MCF 10A (cell line): ENCODE measurements around the gene LCE1A. TPM values are rescaled to one million over a fixed set of nuclear protein-coding genes. Genes with fewer than 3 reads are reported as not detected.

ENCODE experiments used
- BruUV-seq: library from RNA; stranded (reverse); fragments of 400-500 nt; replicated peaks from 2 replicates; lab custom pipeline; 2021; lab: Mats Ljungman, UMichigan
- CTCF ChIA-PET: fragments of 300-600 bp; sonication (Branson Sonifier 250); formaldehyde crosslinking; extraction: SDS; loops from one replicate; lab custom pipeline; 2021; ENCODE audit warnings: antibody characterized with exemption, inconsistent platforms; lab: Yijun Ruan, JAX
- POLR2A ChIA-PET: fragments of 300-600, 350-650 bp; sonication (Branson Sonifier 250); formaldehyde crosslinking; extraction: SDS; loops from one replicate; lab custom pipeline; 2020; ENCODE audit warnings: antibody characterized with exemption, inconsistent platforms; lab: Yijun Ruan, JAX
- DNase-seq: peaks from one replicate; pipeline ENCODE4 v3.0.0-alpha.2; 2018; ENCODE audit not compliant: unreplicated experiment
- H3K27ac Mint-ChIP-seq: one replicate; pipeline ENCODE4 v1.8.0; 2022; ENCODE audit warnings: mild to moderate bottlenecking, low read depth, mixed read lengths; ENCODE audit not compliant: unreplicated experiment
- H3K27me3 Mint-ChIP-seq: one replicate; pipeline ENCODE4 v1.8.0; 2022; ENCODE audit warnings: mixed read lengths; ENCODE audit not compliant: insufficient read depth, unreplicated experiment
- H3K36me3 Mint-ChIP-seq: one replicate; pipeline ENCODE4 v1.8.0; 2022; ENCODE audit warnings: mild to moderate bottlenecking, moderate library complexity, mixed read lengths; ENCODE audit not compliant: insufficient read depth, unreplicated experiment
- H3K4me1 Mint-ChIP-seq: one replicate; pipeline ENCODE4 v1.8.0; 2022; ENCODE audit warnings: mixed read lengths; ENCODE audit not compliant: insufficient read depth, unreplicated experiment
- H3K4me3 Mint-ChIP-seq: one replicate; pipeline ENCODE4 v1.8.0; 2022; ENCODE audit warnings: mild to moderate bottlenecking, moderate library complexity, mixed read lengths; ENCODE audit not compliant: unreplicated experiment
- H3K9me3 Mint-ChIP-seq: one replicate; pipeline ENCODE4 v1.8.0; 2022; ENCODE audit warnings: mixed read lengths; ENCODE audit not compliant: unreplicated experiment
- intact Hi-C: fragments of 100-400 bp; cut with micrococcal nuclease; formaldehyde crosslinking; loops from 2 replicates; pipeline ENCODE4 v1.14.1; 2022
- total RNA-seq: library from RNA; stranded (reverse); gene quantifications from 2 replicates; pipeline ENCODE4 v1.2.3, GENCODE V29; 2022
- TF ChIP-seq, protein P1 (sequence below): fragments of 200-600 bp; IDR thresholded peaks from one replicate; pipeline ENCODE4 v1.8.0; 2022; ENCODE audit warnings: antibody characterized with exemption, mild to moderate bottlenecking; ENCODE audit not compliant: unreplicated experiment

The LCE1A gene
- total RNA-seq, 1 experiment from 2014 or later = not detected

DNA sequence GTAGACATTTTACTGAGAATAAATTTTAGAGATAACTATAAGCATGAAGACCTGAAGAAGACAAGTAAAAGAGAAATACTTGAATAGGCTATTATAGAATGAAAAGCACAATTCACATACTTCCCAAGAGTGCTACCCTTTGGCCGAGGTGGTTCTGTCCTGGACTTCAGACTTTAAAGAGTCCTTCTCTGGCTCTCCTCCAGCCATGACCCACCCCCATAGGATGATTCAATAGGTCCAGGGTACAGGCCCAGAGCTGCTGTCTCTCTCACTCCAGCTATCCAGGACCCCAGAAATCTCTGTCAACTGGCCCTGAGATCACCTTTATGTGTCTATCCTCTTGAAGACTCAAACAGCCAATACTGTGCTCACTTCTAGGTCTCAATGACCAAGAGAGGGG is 49.6 kb downstream of the LCE1A start:
- ChIA-PET POLR2A (interaction anchor here (1.6 kb wide), 1 partner anchor 223 kb away, joined by 4 read pairs; no protein-coding TSS in a partner anchor), CTCF (interaction anchor here (1.0 to 13.2 kb wide), 3 partner anchors 25 to 319 kb away, joined by 3 to 479 read pairs (median 4); partner anchors contain the start of gene LELP1)
- intact Hi-C loops = loop anchor here (10.0 kb wide), 1 partner anchor 408 kb away; no protein-coding TSS in a partner anchor
- Mint-ChIP-seq H3K4me1 (peaks cover 23% of the 10 kb centered on the region), H3K4me3 (no peak overlapping the region), H3K27me3 (no peaks in the 10 kb centered on the region), H3K9me3 (no peaks in the 10 kb centered on the region), H3K36me3 (no peaks in the 10 kb centered on the region), H3K27ac (no peak overlapping the region)
- no TSS peak for BruUV-seq
- TF ChIP-seq, protein P1, sequence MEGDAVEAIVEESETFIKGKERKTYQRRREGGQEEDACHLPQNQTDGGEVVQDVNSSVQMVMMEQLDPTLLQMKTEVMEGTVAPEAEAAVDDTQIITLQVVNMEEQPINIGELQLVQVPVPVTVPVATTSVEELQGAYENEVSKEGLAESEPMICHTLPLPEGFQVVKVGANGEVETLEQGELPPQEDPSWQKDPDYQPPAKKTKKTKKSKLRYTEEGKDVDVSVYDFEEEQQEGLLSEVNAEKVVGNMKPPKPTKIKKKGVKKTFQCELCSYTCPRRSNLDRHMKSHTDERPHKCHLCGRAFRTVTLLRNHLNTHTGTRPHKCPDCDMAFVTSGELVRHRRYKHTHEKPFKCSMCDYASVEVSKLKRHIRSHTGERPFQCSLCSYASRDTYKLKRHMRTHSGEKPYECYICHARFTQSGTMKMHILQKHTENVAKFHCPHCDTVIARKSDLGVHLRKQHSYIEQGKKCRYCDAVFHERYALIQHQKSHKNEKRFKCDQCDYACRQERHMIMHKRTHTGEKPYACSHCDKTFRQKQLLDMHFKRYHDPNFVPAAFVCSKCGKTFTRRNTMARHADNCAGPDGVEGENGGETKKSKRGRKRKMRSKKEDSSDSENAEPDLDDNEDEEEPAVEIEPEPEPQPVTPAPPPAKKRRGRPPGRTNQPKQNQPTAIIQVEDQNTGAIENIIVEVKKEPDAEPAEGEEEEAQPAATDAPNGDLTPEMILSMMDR = no peak
- DNase-seq = no peak

Other genes with a start within 250 kb of the LCE1A start
- gene LCE3D, start 247.0 kb upstream of the LCE1A start, total RNA-seq = 0.75 TPM in 1 of 2 replicates, not detected in the other
- gene LCE3C, start 227.2 kb upstream of the LCE1A start, total RNA-seq = not detected in 2 replicates
- not detected in 2 replicates for gene LCE3B, start 213.7 kb upstream of the LCE1A start, total RNA-seq
- gene LCE3A, start 204.4 kb upstream of the LCE1A start, total RNA-seq = not detected in 2 replicates
- not detected in 2 replicates for gene LCE2D, start 164.1 kb upstream of the LCE1A start, total RNA-seq
- gene LCE2C, start 152.2 kb upstream of the LCE1A start, total RNA-seq = not detected in 2 replicates
- gene LCE2B, start 141.3 kb upstream of the LCE1A start, total RNA-seq = not detected in 2 replicates
- not detected in 2 replicates for gene LCE2A, start 129.1 kb upstream of the LCE1A start, total RNA-seq
- gene LCE4A, start 119.3 kb upstream of the LCE1A start, total RNA-seq = not detected in 2 replicates
- 0.12 and 0.25 TPM in 2 replicates for gene KPRP, start 69.4 kb upstream of the LCE1A start, total RNA-seq
- not detected in 2 replicates for gene LCE1F, start 52.3 kb upstream of the LCE1A start, total RNA-seq
- gene LCE1E, start 41.2 kb upstream of the LCE1A start, total RNA-seq = 1.3 and 1.9 TPM in 2 replicates
- gene LCE1D, start 30.8 kb upstream of the LCE1A start, total RNA-seq = not detected in 2 replicates
- gene LCE1C, start 20.8 kb upstream of the LCE1A start, total RNA-seq = 1.4 and 1.9 TPM in 2 replicates
- 1.3 and 2.0 TPM in 2 replicates for gene LCE1B, start 15.5 kb upstream of the LCE1A start, total RNA-seq
- not detected in 2 replicates for gene LCE6A, start 15.4 kb downstream of the LCE1A start, total RNA-seq
- gene LCE7A, start 32.5 kb downstream of the LCE1A start, total RNA-seq = not detected in 2 replicates
- not detected in 2 replicates for gene SMCP, start 50.8 kb downstream of the LCE1A start, total RNA-seq
- 0.33 and 0.56 TPM in 2 replicates for gene IVL, start 81.1 kb downstream of the LCE1A start, total RNA-seq
- not detected in 2 replicates for gene SPRR5, start 119.7 kb downstream of the LCE1A start, total RNA-seq
- not detected in 2 replicates for gene SPRR4, start 143.2 kb downstream of the LCE1A start, total RNA-seq
- gene SPRR1A, start 156.6 kb downstream of the LCE1A start, total RNA-seq = not detected in 2 replicates
- not detected in 2 replicates for gene SPRR3, start 174.3 kb downstream of the LCE1A start, total RNA-seq
- 3.5 and 4.0 TPM in 2 replicates for gene SPRR1B, start 203.7 kb downstream of the LCE1A start, total RNA-seq
- 430 and 1,071 TPM in 2 replicates for gene SPRR2D, start 213.6 kb downstream of the LCE1A start, total RNA-seq
- 7.0 and 15.0 TPM in 2 replicates for gene SPRR2A, start 230.0 kb downstream of the LCE1A start, total RNA-seq
- not detected in 2 replicates for gene SPRR2B, start 244.1 kb downstream of the LCE1A start, total RNA-seq